H1 (cell line): ENCODE results near the gene CACNB1. TPM values are rescaled to one million over a fixed set of nuclear protein-coding genes. Genes with fewer than 3 reads are reported as not detected.
A peak's percentile ranks its signal among the peaks of the same experiment; 100 is the strongest.

Source experiments
- CTCF ChIA-PET: fragments of 300-600 bp; sonication (Branson Sonifier 250); formaldehyde crosslinking; loops from one replicate; lab custom pipeline; 2021; ENCODE audit not compliant: partially characterized antibody; lab: Charles Lee
- POLR2A ChIA-PET: fragments of 300-600 bp; sonication (Branson Sonifier 250); formaldehyde crosslinking; loops from one replicate; lab custom pipeline; 2021; ENCODE audit warnings: inconsistent platforms; ENCODE audit not compliant: partially characterized antibody; lab: Charles Lee
- DNase-seq, 2 experiments: peaks; one replicate each; pipeline versions ENCODE4 v3.0.0 to v3.0.0-alpha.2; 2010 to 2022; ENCODE audit warnings: low spot score in 2 of 2, low read depth in 1 of 2, mixed read lengths in 1 of 2
- FAIRE-seq: peaks from 2 replicates; lab custom pipeline; 2011; peaks lifted over from hg19 to GRCh38; lab: Jason Lieb, UNC
- H2AFZ ChIP-seq: 2 replicates; pipeline ENCODE4 v1.8.1; 2012; ENCODE audit warnings: low read length, inconsistent platforms
- H2AK5ac ChIP-seq: 2 replicates; pipeline ENCODE4 v1.6.1; 2013; ENCODE audit warnings: low read depth, low read length
- H2BK120ac ChIP-seq: replicated peaks from 2 replicates; pipeline ENCODE3; 2013; ENCODE audit warnings: low read depth, low read length, inconsistent platforms
- H2BK12ac ChIP-seq: 2 replicates; pipeline ENCODE4 v1.6.1; 2013; ENCODE audit warnings: low read depth, low read length
- H2BK15ac ChIP-seq: 2 replicates; pipeline ENCODE4 v1.6.1; 2013; ENCODE audit warnings: low read length
- H2BK20ac ChIP-seq: 2 replicates; pipeline ENCODE4 v1.6.1; 2013; ENCODE audit warnings: low read length
- H2BK5ac ChIP-seq: 2 replicates; pipeline ENCODE4 v1.6.1; 2013; ENCODE audit warnings: low read depth, low read length
- H3K14ac ChIP-seq: 2 replicates; pipeline ENCODE4 v1.6.1; 2013; ENCODE audit warnings: inconsistent platforms; ENCODE audit not compliant: insufficient read length
- H3K18ac ChIP-seq: 2 replicates; pipeline ENCODE4 v1.6.1; 2013; ENCODE audit warnings: low read length; ENCODE audit errors: extremely low read depth
- H3K23ac ChIP-seq: 2 replicates; pipeline ENCODE4 v1.6.1; 2013; ENCODE audit warnings: inconsistent platforms; ENCODE audit not compliant: insufficient read length
- H3K23me2 ChIP-seq: 2 replicates; pipeline ENCODE4 v1.6.1; 2013; ENCODE audit warnings: low read depth, low read length
- H3K27ac ChIP-seq: 2 replicates; pipeline ENCODE4 v1.6.1; 2011; ENCODE audit warnings: low read depth, low read length, inconsistent platforms
- H3K27me3 ChIP-seq, 4 experiments: replicated peaks in 1 of 4; 1 replicate in 1 of 4; 2 replicates in 3 of 4; pipeline versions ENCODE4 v1.6.1 to v1.8.1; 2011 to 2013; ENCODE audit warnings: low read length in 3 of 4, mild to moderate bottlenecking in 3 of 4, inconsistent platforms in 2 of 4, mixed read lengths in 2 of 4, moderate library complexity in 1 of 4; ENCODE audit not compliant: control insufficient read depth in 3 of 4, insufficient read depth in 3 of 4; ENCODE audit errors: extremely low read depth in 1 of 4
- H3K36me3 ChIP-seq, 4 experiments: 2 replicates each; pipeline versions ENCODE4 v1.6.1 to v1.8.1; 2011 to 2013; ENCODE audit warnings: mild to moderate bottlenecking in 4 of 4, low read length in 3 of 4, moderate library complexity in 2 of 4, control low read depth in 1 of 4, inconsistent platforms in 1 of 4; ENCODE audit not compliant: insufficient read depth in 4 of 4, control insufficient read depth in 2 of 4
- H3K4ac ChIP-seq: replicated peaks from 2 replicates; pipeline ENCODE3; 2013; ENCODE audit warnings: low read length, low read depth, mixed read lengths, inconsistent platforms; ENCODE audit not compliant: insufficient read length
- H3K4me1 ChIP-seq, 4 experiments: replicated peaks in 1 of 4; 1 replicate in 1 of 4; 2 replicates in 3 of 4; pipeline versions ENCODE4 v1.6.1 to v1.8.1; 2011 to 2013; ENCODE audit warnings: low read length in 3 of 4, inconsistent platforms in 2 of 4, mixed read lengths in 1 of 4; ENCODE audit not compliant: insufficient read depth in 4 of 4, control insufficient read depth in 3 of 4
- H3K4me2 ChIP-seq, 2 experiments: 2 replicates each; pipeline versions ENCODE4 v1.6.1 to v1.8.1; 2011 to 2013; ENCODE audit warnings: low read depth in 2 of 2, low read length in 2 of 2, control low read depth in 1 of 2, inconsistent platforms in 1 of 2, mild to moderate bottlenecking in 1 of 2; ENCODE audit not compliant: insufficient read depth in 1 of 2
- H3K4me3 ChIP-seq, 4 experiments: fragments of 200-600, 300-600 bp in 1 of 4; sonication (generic), shearing (Covaris generic), sonication (Bioruptor Twin) in 1 of 4; 2 replicates each; pipeline versions ENCODE4 v1.5.1 to v1.8.1; 2011 to 2016; ENCODE audit warnings: low read length in 4 of 4, low read depth in 3 of 4, control low read depth in 2 of 4, inconsistent platforms in 2 of 4, mild to moderate bottlenecking in 2 of 4, mixed read lengths in 1 of 4, moderate library complexity in 1 of 4; ENCODE audit not compliant: insufficient read depth in 2 of 4; ENCODE audit errors: extremely low read depth in 1 of 4
- H3K56ac ChIP-seq: replicated peaks from 2 replicates; pipeline ENCODE3; 2013; ENCODE audit warnings: low read depth, mild to moderate bottlenecking, mixed read lengths, low read length, inconsistent platforms; ENCODE audit not compliant: insufficient read length
- H3K79me1 ChIP-seq: 2 replicates; pipeline ENCODE4 v1.6.1; 2013; ENCODE audit warnings: low read depth, low read length, control low read depth
- H3K79me2 ChIP-seq, 2 experiments: 2 replicates each; pipeline versions ENCODE4 v1.6.1 to v1.8.1; 2012 to 2013; ENCODE audit warnings: low read length in 2 of 2, mild to moderate bottlenecking in 2 of 2, inconsistent platforms in 1 of 2; ENCODE audit not compliant: insufficient read depth in 2 of 2, control insufficient read depth in 1 of 2
- H3K9ac ChIP-seq, 4 experiments: replicated peaks in 1 of 4; 1 replicate in 1 of 4; 2 replicates in 3 of 4; pipeline versions ENCODE4 v1.6.1 to v1.8.1; 2011 to 2013; ENCODE audit warnings: low read depth in 3 of 4, low read length in 3 of 4, control low read depth in 2 of 4, mild to moderate bottlenecking in 2 of 4, moderate library complexity in 2 of 4, inconsistent platforms in 1 of 4; ENCODE audit errors: extremely low read depth in 1 of 4
- H3K9me3 ChIP-seq, 2 experiments: 2 replicates each; pipeline versions ENCODE4 v1.6.1 to v1.8.1; 2012 to 2013; ENCODE audit warnings: mild to moderate bottlenecking in 2 of 2, moderate library complexity in 2 of 2, control low read depth in 1 of 2, inconsistent platforms in 1 of 2, low read depth in 1 of 2, low read length in 1 of 2, mixed read lengths in 1 of 2; ENCODE audit not compliant: insufficient read depth in 2 of 2
- H4K20me1 ChIP-seq, 2 experiments: replicated peaks in 1 of 2; 2 replicates each; pipeline versions ENCODE3 to v1.8.1; 2011 to 2013; ENCODE audit warnings: inconsistent platforms in 2 of 2, low read length in 2 of 2, mild to moderate bottlenecking in 1 of 2; ENCODE audit not compliant: insufficient read depth in 2 of 2, control insufficient read depth in 1 of 2
- H4K5ac ChIP-seq: 2 replicates; pipeline ENCODE4 v1.6.1; 2013; ENCODE audit warnings: low read length, low read depth, mixed read lengths, inconsistent platforms; ENCODE audit not compliant: insufficient read length
- H4K8ac ChIP-seq: 2 replicates; pipeline ENCODE4 v1.8.0; 2013; ENCODE audit warnings: mild to moderate bottlenecking, moderate library complexity, low read length, inconsistent platforms; ENCODE audit not compliant: insufficient read depth; ENCODE audit errors: extremely low read depth
- H4K91ac ChIP-seq: replicated peaks from 2 replicates; pipeline ENCODE3; 2013; ENCODE audit warnings: low read length, mixed read lengths, inconsistent platforms; ENCODE audit not compliant: insufficient read length
- CHD2 ChIP-seq: IDR thresholded peaks from 2 replicates; pipeline ENCODE4 v1.6.1; 2012; ENCODE audit warnings: low read length, improper control_type of control experiment
- CREB1 ChIP-seq: IDR thresholded peaks from 2 replicates; pipeline ENCODE4 v1.6.1; 2012; ENCODE audit warnings: inconsistent platforms
- E2F6 ChIP-seq: IDR thresholded peaks from 2 replicates; pipeline ENCODE4 v1.6.1; 2012; ENCODE audit warnings: inconsistent platforms
- JUND ChIP-seq: IDR thresholded peaks from 2 replicates; pipeline ENCODE4 v1.6.1; 2011; ENCODE audit warnings: mild to moderate bottlenecking, improper control_type of control experiment, low read length
- POLR2A ChIP-seq, 2 experiments: IDR thresholded peaks; 1 replicate in 1 of 2; 2 replicates in 1 of 2; pipeline ENCODE4 v1.6.1; 2011; ENCODE audit warnings: low read depth in 2 of 2, low read length in 2 of 2, mild to moderate bottlenecking in 2 of 2; ENCODE audit errors: control extremely low read depth in 1 of 2
- POLR2AphosphoS5 ChIP-seq: IDR thresholded peaks from 2 replicates; pipeline ENCODE4 v1.6.1; 2011; ENCODE audit warnings: low read depth, low read length
- SP4 ChIP-seq: IDR thresholded peaks from 2 replicates; pipeline ENCODE4 v1.6.1; 2012; ENCODE audit warnings: low read length, inconsistent platforms
- WGBS, 2 experiments: shearing (Covaris generic) in 1 of 2; methylation state at CpG; one replicate each; pipeline versions ENCODE4 v1.1.6 to v1.1.7; 2013 to 2015; ENCODE audit warnings: low lambda C conversion rate in 2 of 2, mixed read lengths in 2 of 2, inconsistent platforms in 1 of 2, low coverage in 1 of 2, missing lambda C conversion rate in 1 of 2; ENCODE audit not compliant: insufficient replicate concordance in 2 of 2, insufficient coverage in 1 of 2, insufficient read length in 1 of 2; ENCODE audit errors: extremely low coverage in 1 of 2, missing lambda C conversion rate in 1 of 2; 5-methylcytosine and 5-hydroxymethylcytosine counted together
- polyA plus RNA-seq, 7 experiments: library from polyadenylated mRNA; depleted of rRNA in 3 of 7; stranded (reverse) in 5 of 7; unstranded in 2 of 7; fragments of >200 nt in 5 of 7; fragments of 200-250 nt in 2 of 7; gene quantifications; 1 replicate in 5 of 7; 2 replicates in 1 of 7; 4 replicates in 1 of 7; pipeline versions ENCODE4 v1.2.1 to v1.2.3, GENCODE V29; 2011 to 2013; ENCODE audit warnings: missing spikeins in 2 of 7, mixed read lengths in 2 of 7
- total RNA-seq: library from RNA; stranded (reverse); fragmentation: NEBNext Ultra II Directional; extraction: Animal tissue kit (Norgen Biotek cat#: 25700); gene quantifications from 2 replicates; pipeline ENCODE4 v1.2.1, GENCODE V29; 2021
- TF ChIP-seq, protein P1 (sequence below), 3 experiments: IDR thresholded peaks; 1 replicate in 2 of 3; 2 replicates in 1 of 3; pipeline versions ENCODE4 v1.5.1 to v1.6.1; 2011; ENCODE audit warnings: low read length in 3 of 3, mild to moderate bottlenecking in 3 of 3, inconsistent platforms in 2 of 3, low read depth in 1 of 3, moderate library complexity in 1 of 3; ENCODE audit not compliant: insufficient read depth in 1 of 3; ENCODE audit errors: control extremely low read depth in 1 of 3

The CACNB1 gene
- total and polyA plus RNA-seq, 2 of the 8 experiments (the other 6 are each of a cell fraction or from before 2014, with no cell fraction given): 7.2 to 17.8 TPM

- peak; percentile 77 for FAIRE-seq
- H3K4me3 ChIP-seq: peak overlapping the region in 1 of 4 experiments; percentile 22; a peak in 1 of 8 replicates
- TF ChIP-seq CREB1 (0 out of 2 replicates have a peak, but pooled peaks have one; percentile 15), SP4 (0 out of 2 replicates have a peak, but pooled peaks have one; percentile 42), POLR2AphosphoS5 (peak; percentile 59; the same call in 1 of the 2 replicates), E2F6 (no peak), CHD2 (0 out of 2 replicates have a peak, but pooled peaks have one; percentile 6), POLR2A (IDR thresholded peaks at IDR 0.05; ENCODE audit: control extremely low read depth in 1 of 2, low read depth in 2 of 2, low read length in 2 of 2) (peak in 1 of 2 experiments; percentile 60; a peak in 1 of 3 replicates), JUND (peak; percentile 38; the same call in 1 of the 2 replicates)
- TF ChIP-seq, protein P1, sequence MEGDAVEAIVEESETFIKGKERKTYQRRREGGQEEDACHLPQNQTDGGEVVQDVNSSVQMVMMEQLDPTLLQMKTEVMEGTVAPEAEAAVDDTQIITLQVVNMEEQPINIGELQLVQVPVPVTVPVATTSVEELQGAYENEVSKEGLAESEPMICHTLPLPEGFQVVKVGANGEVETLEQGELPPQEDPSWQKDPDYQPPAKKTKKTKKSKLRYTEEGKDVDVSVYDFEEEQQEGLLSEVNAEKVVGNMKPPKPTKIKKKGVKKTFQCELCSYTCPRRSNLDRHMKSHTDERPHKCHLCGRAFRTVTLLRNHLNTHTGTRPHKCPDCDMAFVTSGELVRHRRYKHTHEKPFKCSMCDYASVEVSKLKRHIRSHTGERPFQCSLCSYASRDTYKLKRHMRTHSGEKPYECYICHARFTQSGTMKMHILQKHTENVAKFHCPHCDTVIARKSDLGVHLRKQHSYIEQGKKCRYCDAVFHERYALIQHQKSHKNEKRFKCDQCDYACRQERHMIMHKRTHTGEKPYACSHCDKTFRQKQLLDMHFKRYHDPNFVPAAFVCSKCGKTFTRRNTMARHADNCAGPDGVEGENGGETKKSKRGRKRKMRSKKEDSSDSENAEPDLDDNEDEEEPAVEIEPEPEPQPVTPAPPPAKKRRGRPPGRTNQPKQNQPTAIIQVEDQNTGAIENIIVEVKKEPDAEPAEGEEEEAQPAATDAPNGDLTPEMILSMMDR (IDR thresholded peaks at IDR 0.05; ENCODE audit: control extremely low read depth in 1 of 3, insufficient read depth in 1 of 3, low read depth in 1 of 3, low read length in 3 of 3): peak; percentile 87 to 92 (median 91)
These were observed 22.4 kb downstream of the CACNB1 start for GRCh38 chr17:39174920-39175694.

More at GRCh38 chr17:39174920-39175694, 22.4 kb downstream of the CACNB1 start:
- peaks cover 0 to 15% (median 5%) of the 10 kb centered on the region in 4 experiments; a peak in 4 of 8 replicates for H3K36me3 ChIP-seq
- 66% methylated on average over 32 of the region's 35 CpGs; no CpG with 5 or more reads in 1 of the 2 experiments for WGBS, 2 experiments
- no peak overlapping the region for H4K91ac ChIP-seq
- no peaks in the 10 kb centered on the region; the same call in 1 of the 2 replicates for H3K79me1 ChIP-seq
- H3K4me1 ChIP-seq: peaks cover 0 to 14% (median 10%) of the 10 kb centered on the region in 4 experiments; a peak in 6 of 7 replicates
- H2AFZ ChIP-seq: no peak overlapping the region
- POLR2A ChIA-PET: interaction anchor here (0.6 to 3.9 kb wide), 14 partner anchors 10 to 251 kb away, joined by 3 to 35 read pairs (median 6); partner anchors contain the start of genes ARL5C and RPL19
- H3K4ac ChIP-seq: no peak overlapping the region
- H3K9ac ChIP-seq: no peak overlapping the region
- CTCF ChIA-PET: interaction anchor here (0.7 to 7.8 kb wide), 63 partner anchors 8 to 864 kb away, joined by 3 to 151 read pairs (median 4); partner anchors contain the start of genes ARL5C, CACNB1, CWC25 and FBXO47
- no peak overlapping the region for H2BK15ac ChIP-seq
- H3K23ac ChIP-seq: no peak overlapping the region
- H3K9me3 ChIP-seq: no peaks in the 10 kb centered on the region
- H3K14ac ChIP-seq: no peak overlapping the region
- H3K18ac ChIP-seq: no peak overlapping the region
- H2AK5ac ChIP-seq: no peak overlapping the region
- no peaks in the 10 kb centered on the region; the same call in 1 of the 2 replicates for H3K23me2 ChIP-seq
- H2BK20ac ChIP-seq: no peak overlapping the region
- H2BK120ac ChIP-seq: no peak overlapping the region
- no peak overlapping the region for H3K27ac ChIP-seq
- no peaks in the 10 kb centered on the region for H3K79me2 ChIP-seq
- no peak overlapping the region for H2BK12ac ChIP-seq
- H4K20me1 ChIP-seq: peaks cover 0 to 5% of the 10 kb centered on the region in 2 experiments
- no peaks in the 10 kb centered on the region for H3K27me3 ChIP-seq
- no peak overlapping the region for H3K56ac ChIP-seq
- peak; percentile 82 to 92 for DNase-seq
- peak overlapping the region in 1 of 2 experiments; percentile 24; a peak in 1 of 4 replicates for H3K4me2 ChIP-seq
- no peak overlapping the region for H2BK5ac ChIP-seq
- H4K8ac ChIP-seq: no peak overlapping the region
- no peak overlapping the region for H4K5ac ChIP-seq
